GM12878 (cell line): Measurements from ENCODE around the gene SRRM2. TPM values are rescaled to one million over a fixed set of nuclear protein-coding genes. Genes with fewer than 3 reads are reported as not detected.

Experiments
- ATAC-seq: fragments of 200-7000 bp; cut with Tn5 transposase; 3 replicates; pipeline ENCODE4 v1.9.1; 2020; ENCODE audit warnings: mild to moderate bottlenecking, moderate library complexity
- BruUV-seq: library from RNA; stranded (reverse); fragments of 400-500 nt; replicated peaks from 2 replicates; lab custom pipeline; 2021; lab: Mats Ljungman, UMichigan
- CTCF ChIA-PET: fragments of 300-600 bp; sonication (Branson Sonifier 250); formaldehyde crosslinking; extraction: SDS; loops from one replicate; lab custom pipeline; 2021; ENCODE audit warnings: inconsistent platforms; lab: Yijun Ruan, JAX
- POLR2A ChIA-PET: fragments of 350-600 bp; formaldehyde crosslinking; extraction: SDS; loops from one replicate; lab custom pipeline; 2021; ENCODE audit warnings: inconsistent platforms; lab: Charles Lee
- RAD21 ChIA-PET: fragments of 300-600 bp; sonication (Branson Sonifier 250); formaldehyde crosslinking; loops from one replicate; lab custom pipeline; 2023; ENCODE audit warnings: antibody characterized with exemption; ENCODE audit not compliant: unreplicated experiment; lab: Charles Lee
- SMC1A ChIA-PET: fragments of 300-600 bp; sonication (Branson Sonifier 250); formaldehyde crosslinking; loops from one replicate; lab custom pipeline; 2023; ENCODE audit not compliant: unreplicated experiment, uncharacterized antibody; lab: Charles Lee
- DNase-seq: peaks from one replicate; pipeline ENCODE4 v3.0.0-alpha.2; 2011; ENCODE audit warnings: low read depth, low spot score
- FAIRE-seq: peaks from 3 replicates; lab custom pipeline; 2011; peaks lifted over from hg19 to GRCh38; lab: Jason Lieb, UNC
- H2AFZ ChIP-seq: 2 replicates; pipeline ENCODE4 v1.6.0; 2011; ENCODE audit warnings: low read depth, low read length, control low read depth; ENCODE audit not compliant: control insufficient read depth
- H3K27ac ChIP-seq: 2 replicates; pipeline ENCODE4 v1.5.1; 2011; ENCODE audit warnings: control low read depth; ENCODE audit not compliant: control insufficient read depth, insufficient read depth
- H3K27me3 ChIP-seq, 2 experiments: replicated peaks in 1 of 2; 2 replicates each; pipeline versions ENCODE4 v1.6.0 to v1.6.1; 2011; ENCODE audit warnings: low read length in 1 of 2; ENCODE audit not compliant: control insufficient read depth in 2 of 2, insufficient read depth in 2 of 2
- H3K36me3 ChIP-seq, 2 experiments: 2 replicates each; pipeline ENCODE4 v1.5.1; 2011; ENCODE audit warnings: low read length in 1 of 2; ENCODE audit not compliant: control insufficient read depth in 2 of 2, insufficient read depth in 2 of 2
- H3K4me1 ChIP-seq: 2 replicates; pipeline ENCODE4 v1.6.1; 2011; ENCODE audit warnings: mild to moderate bottlenecking, low read length, moderate library complexity, mixed read lengths; ENCODE audit not compliant: control insufficient read depth, insufficient read depth
- H3K4me2 ChIP-seq: 2 replicates; pipeline ENCODE4 v1.6.0; 2011; ENCODE audit warnings: control low read depth; ENCODE audit not compliant: control insufficient read depth, insufficient read depth
- H3K4me3 ChIP-seq: fragments of 200-600 bp; sonication (generic); 2 replicates; pipeline ENCODE4 v1.5.1; 2016
- H3K79me2 ChIP-seq: 2 replicates; pipeline ENCODE4 v1.6.0; 2011; ENCODE audit warnings: low read length; ENCODE audit not compliant: control insufficient read depth, insufficient read depth
- H3K9ac ChIP-seq: 2 replicates; pipeline ENCODE4 v1.8.0; 2011; ENCODE audit warnings: low read length, control low read depth, mixed read lengths; ENCODE audit not compliant: control insufficient read depth, insufficient read depth
- H3K9me3 ChIP-seq: replicated peaks from 3 replicates; pipeline ENCODE4 v1.5.1; 2011; ENCODE audit warnings: mild to moderate bottlenecking, low read length; ENCODE audit not compliant: control insufficient read depth, insufficient read depth
- H4K20me1 ChIP-seq: 2 replicates; pipeline ENCODE4 v1.6.0; 2011; ENCODE audit not compliant: control insufficient read depth, insufficient read depth
- EGR1 ChIP-seq, 2 experiments: IDR thresholded peaks; 1 replicate in 1 of 2; 2 replicates in 1 of 2; pipeline ENCODE4 v1.6.1; 2011 to 2012; ENCODE audit warnings: low read depth in 2 of 2, low read length in 2 of 2, borderline replicate concordance in 1 of 2, mild to moderate bottlenecking in 1 of 2, moderate library complexity in 1 of 2
- EP300 ChIP-seq, 2 experiments: fragments of 150-350 bp in 1 of 2; IDR thresholded peaks; 2 replicates each; pipeline ENCODE4 v1.6.1; 2011 to 2012; ENCODE audit warnings: low read depth in 2 of 2, low read length in 2 of 2, borderline replicate concordance in 1 of 2, improper control_type of control experiment in 1 of 2, inconsistent platforms in 1 of 2; ENCODE audit not compliant: control insufficient read depth in 1 of 2
- FOXK2 ChIP-seq: fragments of 450-650 bp; IDR thresholded peaks from 2 replicates; pipeline ENCODE4 v1.6.1; 2017; ENCODE audit warnings: mild to moderate bottlenecking, moderate library complexity
- GATAD2B ChIP-seq: fragments of 450-650 bp; conservative IDR thresholded peaks from 2 replicates; pipeline ENCODE4 v1.6.1; 2017; ENCODE audit warnings: low read depth, mild to moderate bottlenecking, moderate library complexity
- KDM1A ChIP-seq: fragments of 200-600 bp; sonication (generic); IDR thresholded peaks from 2 replicates; pipeline ENCODE4 v1.6.1; 2016; ENCODE audit warnings: borderline replicate concordance
- NFXL1 ChIP-seq: fragments of 450-650 bp; IDR thresholded peaks from 2 replicates; pipeline ENCODE4 v1.6.1; 2017; ENCODE audit warnings: antibody characterized with exemption, mild to moderate bottlenecking, borderline replicate concordance
- PKNOX1 ChIP-seq: fragments of 450-650 bp; IDR thresholded peaks from 2 replicates; pipeline ENCODE4 v1.6.1; 2016; ENCODE audit warnings: mild to moderate bottlenecking
- POLR2A ChIP-seq: IDR thresholded peaks from 2 replicates; pipeline ENCODE4 v1.6.1; 2011; ENCODE audit warnings: low read depth, mild to moderate bottlenecking, low read length
- RELB ChIP-seq: fragments of 450-650 bp; IDR thresholded peaks from 2 replicates; pipeline ENCODE4 v1.6.1; 2017; ENCODE audit warnings: low read depth, mild to moderate bottlenecking, moderate library complexity
- SIX5 ChIP-seq: IDR thresholded peaks from 2 replicates; pipeline ENCODE4 v1.6.1; 2011; ENCODE audit warnings: mild to moderate bottlenecking, low read depth, low read length, moderate library complexity; ENCODE audit not compliant: severe bottlenecking
- USF1 ChIP-seq: IDR thresholded peaks from 2 replicates; pipeline ENCODE4 v1.6.1; 2011; ENCODE audit warnings: borderline replicate concordance, low read depth, mild to moderate bottlenecking, moderate library complexity, mixed read lengths, low read length; ENCODE audit not compliant: insufficient read depth; ENCODE audit errors: extremely low read length
- WRNIP1 ChIP-seq: IDR thresholded peaks from 2 replicates; pipeline ENCODE4 v1.6.1; 2011; ENCODE audit warnings: low read depth, low read length, improper control_type of control experiment, borderline replicate concordance
- WGBS: methylation state at CpG from one replicate; pipeline ENCODE4 v1.1.6; 2016; ENCODE audit warnings: low lambda C conversion rate; ENCODE audit not compliant: insufficient replicate concordance, insufficient coverage; ENCODE audit errors: missing lambda C conversion rate; 5-methylcytosine and 5-hydroxymethylcytosine counted together
- in situ Hi-C: fragments of 300-500 bp; cut with MboI; formaldehyde crosslinking; loops from 9 replicates; pipeline ENCODE4 v1.14.3; 2018; ENCODE audit warnings: mixed read lengths
- intact Hi-C: fragments of 100-400 bp; cut with micrococcal nuclease; formaldehyde crosslinking; loops from one replicate; pipeline ENCODE4 v1.14.2; 2022; ENCODE audit not compliant: unreplicated experiment
- polyA plus RNA-seq, 11 experiments: library from polyadenylated mRNA; depleted of rRNA in 4 of 11; unstranded in 6 of 11; stranded (reverse) in 5 of 11; fragments of >200 nt; fragmentation: Nextera tagmentation in 4 of 11; fragmentation: Illumina TruSeq in 1 of 11; extraction: Ambion mirVana in 4 of 11; extraction: Trizol in 1 of 11; gene quantifications; 1 replicate in 1 of 11; 2 replicates in 10 of 11; pipeline versions ENCODE4 v1.2.1 to v1.2.3, GENCODE V29; 2011 to 2016; ENCODE audit warnings: inconsistent platforms in 2 of 11, missing spikeins in 2 of 11, low read depth in 1 of 11
- total RNA-seq, 4 experiments: library from RNA; depleted of rRNA in 3 of 4; stranded (reverse); fragments of >200 nt in 3 of 4; fragmentation: Illumina TruSeq in 1 of 4; extraction: Trizol in 1 of 4; gene quantifications; 2 replicates each; pipeline versions ENCODE4 v1.2.1 to v1.2.3, GENCODE V29; 2013 to 2021

The SRRM2 gene
- total and polyA plus RNA-seq, 10 of the 15 experiments (the other 5 are each of a cell fraction or from before 2014, with no cell fraction given), result 30.1 to 502 (median 196) TPM

GRCh38 chr16:2775131-2775716, 22.8 kb downstream of the SRRM2 start:
- Histone ChIP-seq H3K4me1 (0 out of 2 replicates have a peak, but pooled peaks cover 4% of the 10 kb centered on the region), H3K9ac (no peak overlapping the region), H3K27me3 (no peaks in the 10 kb centered on the region), H3K36me3 (peaks cover 5 to 10% of the 10 kb centered on the region in 2 experiments; a peak in 3 of 4 replicates), H3K9me3 (no peaks in the 10 kb centered on the region), H4K20me1 (no peaks in the 10 kb centered on the region), H3K4me2 (peak overlapping the region; percentile 67; the same call in 1 of the 2 replicates), H3K4me3 (no peak overlapping the region), H3K79me2 (peaks cover 30% of the 10 kb centered on the region), H3K27ac (no peak overlapping the region), H2AFZ (no peak overlapping the region)
- ATAC-seq (no peak), DNase-seq (no peak), FAIRE-seq (no peak)
- ChIA-PET CTCF (no interaction called here), RAD21 (interaction anchor here (0.9 to 1.3 kb wide), 2 partner anchors 21 to 22 kb away, joined by 3 to 4 read pairs; no protein-coding TSS in a partner anchor), SMC1A (interaction anchor here (1.9 kb wide), 1 partner anchor 23 kb away, joined by 4 read pairs; the partner anchor contains the start of gene SRRM2), POLR2A (interaction anchor here (3.9 kb wide), 1 partner anchor 21 kb away, joined by 27 read pairs; the partner anchor contains the start of gene SRRM2)
- WGBS, result 65% methylated on average over 7 of the region's 7 CpGs
- BruUV-seq, result no TSS peak
- in situ Hi-C loops, result no loop called here
- no peak for TF ChIP-seq FOXK2
- no peak for TF ChIP-seq POLR2A
- no peak for TF ChIP-seq EGR1 (IDR thresholded peaks at IDR 0.05; ENCODE audit: borderline replicate concordance in 1 of 2, low read depth in 2 of 2, low read length in 2 of 2)
- TF ChIP-seq USF1, result no peak
- TF ChIP-seq WRNIP1, result no peak
- no peak for TF ChIP-seq EP300 (IDR thresholded peaks at IDR 0.05; ENCODE audit: borderline replicate concordance in 1 of 2, control insufficient read depth in 1 of 2, low read depth in 2 of 2, low read length in 2 of 2)
- no peak for TF ChIP-seq SIX5
- no peak for TF ChIP-seq KDM1A
- no peak for TF ChIP-seq PKNOX1
- TF ChIP-seq GATAD2B, result no peak
- no peak for TF ChIP-seq NFXL1
- no peak for TF ChIP-seq RELB
- intact Hi-C loops, result no loop called here
